AG04449 (cell line): ENCODE data around the gene ARHGAP10.

Experiments
- CTCF ChIA-PET: fragments of 350-600 bp; formaldehyde crosslinking; extraction: SDS; loops from one replicate; lab custom pipeline; 2021; ENCODE audit warnings: antibody characterized with exemption; lab: Yijun Ruan, JAX
- POLR2A ChIA-PET: fragments of 400-600, 350-600 bp; formaldehyde crosslinking; extraction: SDS; loops from one replicate; lab custom pipeline; 2020; ENCODE audit warnings: antibody characterized with exemption, inconsistent platforms; lab: Yijun Ruan, JAX
- DNase-seq: peaks from one replicate; pipeline ENCODE4 v3.0.0-alpha.2; 2010; ENCODE audit warnings: low read depth, low spot score
- H3K4me3 ChIP-seq: 2 replicates; pipeline ENCODE4 v1.5.1; 2011; ENCODE audit warnings: low read depth, mild to moderate bottlenecking, control low read depth, low read length
- CTCF ChIP-seq: IDR thresholded peaks from one replicate; pipeline ENCODE4 v1.5.1; 2011; ENCODE audit warnings: mild to moderate bottlenecking, moderate library complexity, low read length, control low read depth, inconsistent platforms; ENCODE audit not compliant: insufficient read depth; ENCODE audit errors: missing control alignments

The ARHGAP10 gene

GRCh38 chr4:147839200-147839599 lies 107.3 kb downstream of the ARHGAP10 start:
- CTCF ChIA-PET: interaction anchor here (0.5 to 5.2 kb wide), 3 partner anchors 9 to 130 kb away, joined by 3 to 51 read pairs (median 15); no protein-coding TSS in a partner anchor
- no peak for TF ChIP-seq CTCF
- no peak overlapping the region for H3K4me3 ChIP-seq
- POLR2A ChIA-PET: interaction anchor here (0.8 kb wide), 1 partner anchor 107 kb away, joined by 3 read pairs; no protein-coding TSS in a partner anchor
- no peak for DNase-seq

GRCh38 chr4:147839663-147840062 lies 107.8 kb downstream of the ARHGAP10 start:
- POLR2A ChIA-PET: interaction anchor here (0.8 kb wide), 1 partner anchor 107 kb away, joined by 3 read pairs; no protein-coding TSS in a partner anchor
- H3K4me3 ChIP-seq: no peak overlapping the region
- DNase-seq: no peak
- CTCF ChIA-PET: interaction anchor here (0.5 to 5.2 kb wide), 3 partner anchors 9 to 130 kb away, joined by 3 to 51 read pairs (median 15); no protein-coding TSS in a partner anchor
- TF ChIP-seq CTCF: no peak

- ChIA-PET POLR2A (interaction anchor here (0.6 kb wide), 1 partner anchor 75 kb away, joined by 3 read pairs; no protein-coding TSS in a partner anchor), CTCF (interaction anchor here (1.6 to 5.2 kb wide), 3 partner anchors 7 to 132 kb away, joined by 4 to 51 read pairs (median 15); no protein-coding TSS in a partner anchor)
- TF ChIP-seq CTCF: no peak
- H3K4me3 ChIP-seq: no peak overlapping the region
- DNase-seq: no peak
Measured at GRCh38 chr4:147840838-147841738, 109.2 kb downstream of the ARHGAP10 start.

- TF ChIP-seq CTCF: no peak
- no peak for DNase-seq
- ChIA-PET POLR2A (no interaction called here), CTCF (interaction anchor here (1.0 to 9.7 kb wide), 2 partner anchors 23 to 135 kb away, joined by 3 to 99 read pairs; no protein-coding TSS in a partner anchor)
- H3K4me3 ChIP-seq: no peak overlapping the region
Measured at GRCh38 chr4:147842573-147842972, 110.7 kb downstream of the ARHGAP10 start.

- DNase-seq: no peak
- ChIA-PET CTCF (interaction anchor here (0.9 to 9.7 kb wide), 5 partner anchors 10 to 136 kb away, joined by 3 to 99 read pairs (median 3); no protein-coding TSS in a partner anchor), POLR2A (no interaction called here)
- no peak for TF ChIP-seq CTCF
- H3K4me3 ChIP-seq: no peak overlapping the region
Measured at GRCh38 chr4:147843162-147843561, 111.3 kb downstream of the ARHGAP10 start.

- no peak for DNase-seq
- no peak for TF ChIP-seq CTCF
- H3K4me3 ChIP-seq: no peak overlapping the region
- ChIA-PET POLR2A (no interaction called here), CTCF (interaction anchor here (0.7 to 9.7 kb wide), 4 partner anchors 11 to 112 kb away, joined by 3 to 99 read pairs (median 4); no protein-coding TSS in a partner anchor)
Measured at GRCh38 chr4:147844781-147845180, 112.9 kb downstream of the ARHGAP10 start.
